Parathyroid adenoma (tissue), 2 donors: ENCODE measurements around the gene MAP4K4.

Experiments used
- H2AFZ ChIP-seq: fragments of 300-600 bp; sonication (generic); one replicate; pipeline ENCODE4 v1.7.0; 2017; ENCODE audit warnings: antibody characterized with exemption, mild to moderate bottlenecking
- H3K27ac ChIP-seq: fragments of 300-600 bp; sonication (generic); one replicate; pipeline ENCODE4 v1.7.0; 2017
- H3K27me3 ChIP-seq: fragments of 300-600 bp; sonication (generic); one replicate; pipeline ENCODE4 v1.7.0; 2017; ENCODE audit warnings: low read length; ENCODE audit not compliant: control insufficient read depth, insufficient read depth
- H3K36me3 ChIP-seq: fragments of 300-600 bp; sonication (generic); one replicate; pipeline ENCODE4 v1.7.0; 2017; ENCODE audit warnings: low read length; ENCODE audit not compliant: control insufficient read depth, insufficient read depth
- H3K4me1 ChIP-seq: fragments of 300-600 bp; sonication (generic); one replicate; pipeline ENCODE4 v1.7.0; 2017; ENCODE audit warnings: control low read depth
- H3K4me2 ChIP-seq: fragments of 300-600 bp; sonication (generic); one replicate; pipeline ENCODE4 v1.7.0; 2017; ENCODE audit warnings: low read length
- H3K4me3 ChIP-seq: fragments of 300-600 bp; sonication (generic); one replicate; pipeline ENCODE4 v1.7.0; 2017; ENCODE audit warnings: low read depth, low read length
- H3K79me2 ChIP-seq: fragments of 300-600 bp; sonication (generic); one replicate; pipeline ENCODE4 v1.7.0; 2017; ENCODE audit warnings: control low read depth
- H3K9ac ChIP-seq: fragments of 300-600 bp; sonication (generic); one replicate; pipeline ENCODE4 v1.7.0; 2017; ENCODE audit warnings: mild to moderate bottlenecking
- H3K9me3 ChIP-seq: fragments of 300-600 bp; sonication (generic); one replicate; pipeline ENCODE4 v1.7.0; 2017; ENCODE audit warnings: low read length; ENCODE audit not compliant: control insufficient read depth
- CTCF ChIP-seq: fragments of 300-600 bp; sonication (generic); IDR thresholded peaks from one replicate; pipeline ENCODE4 v1.7.0; 2017; ENCODE audit warnings: antibody characterized with exemption, mild to moderate bottlenecking
- donor health status: primary hyperparathyroidism.

Gene MAP4K4

GRCh38 chr2:101775092-101775491, 77.6 kb downstream of the MAP4K4 start:
- H2AFZ ChIP-seq: no peak overlapping the region
- H3K4me1 ChIP-seq: peaks cover 15% of the 10 kb centered on the region
- no peaks in the 10 kb centered on the region for H3K36me3 ChIP-seq
- H3K79me2 ChIP-seq: peaks cover 71% of the 10 kb centered on the region
- no peak for TF ChIP-seq CTCF
- H3K9ac ChIP-seq: no peak overlapping the region
- no peaks in the 10 kb centered on the region for H3K27me3 ChIP-seq
- no peak overlapping the region for H3K4me2 ChIP-seq
- no peaks in the 10 kb centered on the region for H3K9me3 ChIP-seq
- no peak overlapping the region for H3K4me3 ChIP-seq
- no peak overlapping the region for H3K27ac ChIP-seq

GRCh38 chr2:101775636-101776035, 78.1 kb downstream of the MAP4K4 start:
- Histone ChIP-seq H3K79me2 (peaks cover 76% of the 10 kb centered on the region), H3K27me3 (no peaks in the 10 kb centered on the region), H3K9me3 (no peaks in the 10 kb centered on the region), H3K9ac (no peak overlapping the region), H3K4me1 (peaks cover 15% of the 10 kb centered on the region), H3K36me3 (no peaks in the 10 kb centered on the region), H2AFZ (no peak overlapping the region), H3K4me2 (no peak overlapping the region), H3K27ac (no peak overlapping the region), H3K4me3 (no peak overlapping the region)
- TF ChIP-seq CTCF: no peak

- no peak overlapping the region for H3K27ac ChIP-seq
These were observed 78.9 kb downstream of the MAP4K4 start for GRCh38 chr2:101776172-101777043.

GRCh38 chr2:101777337-101777736, 79.8 kb downstream of the MAP4K4 start:
- Histone ChIP-seq H3K36me3 (no peaks in the 10 kb centered on the region), H3K9ac (no peak overlapping the region), H3K27me3 (no peaks in the 10 kb centered on the region), H2AFZ (no peak overlapping the region), H3K27ac (no peak overlapping the region), H3K4me1 (peaks cover 10% of the 10 kb centered on the region), H3K4me2 (no peak overlapping the region), H3K9me3 (no peaks in the 10 kb centered on the region), H3K4me3 (no peak overlapping the region), H3K79me2 (peaks cover 77% of the 10 kb centered on the region)
- no peak for TF ChIP-seq CTCF

More at GRCh38 chr2:101776172-101777043, 78.9 kb downstream of the MAP4K4 start:
- H2AFZ ChIP-seq: no peak overlapping the region
- H3K4me3 ChIP-seq: no peak overlapping the region
- H3K9ac ChIP-seq: no peak overlapping the region
- no peak overlapping the region for H3K4me2 ChIP-seq
- H3K79me2 ChIP-seq: peaks cover 81% of the 10 kb centered on the region
- TF ChIP-seq CTCF: no peak
- H3K9me3 ChIP-seq: no peaks in the 10 kb centered on the region
- H3K27me3 ChIP-seq: no peaks in the 10 kb centered on the region
- H3K36me3 ChIP-seq: no peaks in the 10 kb centered on the region
- H3K4me1 ChIP-seq: peaks cover 11% of the 10 kb centered on the region

GRCh38 chr2:101778102-101778501, 80.6 kb downstream of the MAP4K4 start:
- Histone ChIP-seq H2AFZ (no peak overlapping the region), H3K79me2 (peaks cover 76% of the 10 kb centered on the region), H3K9ac (no peak overlapping the region), H3K27me3 (no peaks in the 10 kb centered on the region), H3K4me1 (peaks cover 10% of the 10 kb centered on the region), H3K4me3 (no peak overlapping the region), H3K27ac (no peak overlapping the region), H3K9me3 (no peaks in the 10 kb centered on the region), H3K36me3 (no peaks in the 10 kb centered on the region), H3K4me2 (no peak overlapping the region)
- no peak for TF ChIP-seq CTCF
